Astrocyte (in vitro differentiated cells and primary cell): Measurements from ENCODE around the gene XPNPEP1. TPM values are rescaled to one million over a fixed set of nuclear protein-coding genes. Genes with fewer than 3 reads are reported as not detected.

ENCODE experiments used
- DNase-seq: peaks from one replicate; pipeline ENCODE4 v3.0.0-alpha.2; 2010; ENCODE audit warnings: low read depth
- FAIRE-seq: peaks from 2 replicates; lab custom pipeline; 2011; peaks lifted over from hg19 to GRCh38; lab: Jason Lieb, UNC
- H2AFZ ChIP-seq: 2 replicates; pipeline ENCODE4 v1.6.0; 2012; ENCODE audit warnings: low read depth, low read length, inconsistent platforms
- H3K27ac ChIP-seq: 2 replicates; pipeline ENCODE4 v1.5.1; 2011; ENCODE audit warnings: low read depth, low read length, inconsistent platforms
- H3K27me3 ChIP-seq: 2 replicates; pipeline ENCODE4 v1.6.0; 2011; ENCODE audit warnings: low read length, inconsistent platforms; ENCODE audit not compliant: insufficient read depth
- H3K36me3 ChIP-seq: 2 replicates; pipeline ENCODE4 v1.5.1; 2011; ENCODE audit warnings: low read length, inconsistent platforms; ENCODE audit not compliant: insufficient read depth
- H3K4me1 ChIP-seq: 2 replicates; pipeline ENCODE4 v1.5.1; 2011; ENCODE audit warnings: low read length, inconsistent platforms; ENCODE audit not compliant: insufficient read depth
- H3K4me2 ChIP-seq: 2 replicates; pipeline ENCODE4 v1.6.0; 2012; ENCODE audit warnings: low read length, inconsistent platforms
- H3K4me3 ChIP-seq: 2 replicates; pipeline ENCODE4 v1.5.1; 2011; ENCODE audit warnings: low read depth, mild to moderate bottlenecking, low read length, inconsistent platforms; ENCODE audit not compliant: insufficient read depth
- H3K79me2 ChIP-seq: 2 replicates; pipeline ENCODE4 v1.6.0; 2012; ENCODE audit warnings: mild to moderate bottlenecking, low read length, inconsistent platforms; ENCODE audit not compliant: insufficient read depth
- H3K9ac ChIP-seq: 2 replicates; pipeline ENCODE4 v1.6.0; 2012; ENCODE audit warnings: mild to moderate bottlenecking, low read length, inconsistent platforms
- H3K9me3 ChIP-seq: 2 replicates; pipeline ENCODE4 v1.5.1; 2012; ENCODE audit warnings: low read depth, mild to moderate bottlenecking, low read length, inconsistent platforms; ENCODE audit not compliant: insufficient read depth
- H4K20me1 ChIP-seq: 2 replicates; pipeline ENCODE4 v1.6.0; 2012; ENCODE audit warnings: low read length, inconsistent platforms; ENCODE audit not compliant: insufficient read depth
- H3K27ac Mint-ChIP-seq: one replicate; pipeline ENCODE4 v1.8.0; 2021; ENCODE audit warnings: mild to moderate bottlenecking, mixed read lengths; ENCODE audit not compliant: unreplicated experiment
- H3K27me3 Mint-ChIP-seq: one replicate; pipeline ENCODE4 v1.8.0; 2021; ENCODE audit warnings: low read depth, mixed read lengths; ENCODE audit not compliant: unreplicated experiment
- H3K36me3 Mint-ChIP-seq: one replicate; pipeline ENCODE4 v1.8.0; 2021; ENCODE audit warnings: low read depth, mixed read lengths; ENCODE audit not compliant: unreplicated experiment
- H3K4me1 Mint-ChIP-seq: one replicate; pipeline ENCODE4 v1.8.0; 2021; ENCODE audit warnings: low read depth, mixed read lengths; ENCODE audit not compliant: unreplicated experiment
- H3K4me3 Mint-ChIP-seq: one replicate; pipeline ENCODE4 v1.8.0; 2021; ENCODE audit warnings: mild to moderate bottlenecking, moderate library complexity, mixed read lengths; ENCODE audit not compliant: unreplicated experiment
- H3K9me3 Mint-ChIP-seq: one replicate; pipeline ENCODE4 v1.8.0; 2021; ENCODE audit warnings: mild to moderate bottlenecking, mixed read lengths; ENCODE audit not compliant: unreplicated experiment
- CTCF ChIP-seq: IDR thresholded peaks from 2 replicates; pipeline ENCODE4 v1.5.1; 2011; ENCODE audit warnings: low read depth, mild to moderate bottlenecking, inconsistent platforms, low read length, moderate library complexity; ENCODE audit not compliant: insufficient read depth
- EZH2 ChIP-seq: IDR thresholded peaks from 2 replicates; pipeline ENCODE4 v1.6.1; 2012; ENCODE audit warnings: mild to moderate bottlenecking, low read length, inconsistent platforms; ENCODE audit not compliant: insufficient read depth
- total RNA-seq: library from RNA; stranded (reverse); gene quantifications from 2 replicates; pipeline ENCODE4 v1.2.1, GENCODE V29; 2021

The XPNPEP1 gene
- total RNA-seq, 1 donor from 2014 or later = 100 TPM

GRCh38 chr10:109875828-109876821 lies 47.2 kb downstream of the XPNPEP1 start:
- Histone ChIP-seq H4K20me1 (no peaks in the 10 kb centered on the region), H3K9me3 (no peaks in the 10 kb centered on the region), H3K36me3 (peaks cover 40% of the 10 kb centered on the region), H3K4me1 (no peaks in the 10 kb centered on the region), H3K4me2 (no peak overlapping the region), H3K9ac (no peak overlapping the region), H3K79me2 (no peaks in the 10 kb centered on the region), H3K27me3 (no peaks in the 10 kb centered on the region), H3K4me3 (no peak overlapping the region), H3K27ac (no peak overlapping the region), H2AFZ (no peak overlapping the region)
- H3K27ac Mint-ChIP-seq = no peak overlapping the region
- no peaks in the 10 kb centered on the region for H3K9me3 Mint-ChIP-seq
- no peak overlapping the region for H3K4me3 Mint-ChIP-seq
- H3K36me3 Mint-ChIP-seq = peaks cover 31% of the 10 kb centered on the region
- FAIRE-seq (no peak), DNase-seq (no peak)
- TF ChIP-seq CTCF (no peak), EZH2 (no peak)
- no peaks in the 10 kb centered on the region for H3K27me3 Mint-ChIP-seq
- H3K4me1 Mint-ChIP-seq = no peaks in the 10 kb centered on the region

DNA sequence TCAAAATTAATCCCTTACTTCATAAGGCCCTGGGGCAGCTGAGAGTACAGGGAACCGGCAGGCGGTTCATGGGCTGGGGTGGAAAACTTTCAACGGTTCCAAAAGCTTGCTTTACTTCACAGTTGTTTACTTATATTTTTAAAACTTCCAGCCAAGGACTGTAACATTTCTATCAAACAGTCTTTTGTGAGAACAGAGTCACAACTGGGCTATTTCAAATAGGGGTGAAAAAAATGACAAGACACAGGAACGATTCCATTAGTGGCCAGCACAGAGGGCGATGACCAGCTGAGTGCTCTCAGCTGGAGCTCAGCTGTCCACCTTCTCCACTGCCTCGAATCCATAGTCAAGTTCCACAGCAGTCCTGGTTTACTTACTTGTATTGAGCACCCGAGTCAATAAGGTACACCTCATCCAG lies 48.2 kb downstream of the XPNPEP1 start:
- Mint-ChIP-seq H3K27me3 (no peaks in the 10 kb centered on the region), H3K27ac (no peak overlapping the region), H3K9me3 (no peaks in the 10 kb centered on the region), H3K4me1 (no peaks in the 10 kb centered on the region), H3K36me3 (peaks cover 28% of the 10 kb centered on the region), H3K4me3 (no peak overlapping the region)
- no peak overlapping the region for H3K9ac ChIP-seq
- H3K27me3 ChIP-seq = no peaks in the 10 kb centered on the region
- H4K20me1 ChIP-seq = no peaks in the 10 kb centered on the region
- no peaks in the 10 kb centered on the region for H3K79me2 ChIP-seq
- no peak overlapping the region for H3K4me2 ChIP-seq
- TF ChIP-seq CTCF (no peak), EZH2 (no peak)
- DNase-seq (no peak), FAIRE-seq (no peak)
- no peaks in the 10 kb centered on the region for H3K9me3 ChIP-seq
- no peak overlapping the region for H2AFZ ChIP-seq
- H3K4me3 ChIP-seq = no peak overlapping the region
- no peaks in the 10 kb centered on the region for H3K4me1 ChIP-seq
- no peak overlapping the region for H3K27ac ChIP-seq
- peaks cover 40% of the 10 kb centered on the region for H3K36me3 ChIP-seq

GRCh38 chr10:109871476-109871875 lies 51.8 kb downstream of the XPNPEP1 start:
- no peaks in the 10 kb centered on the region for H3K27me3 ChIP-seq
- no peak for TF ChIP-seq CTCF
- no peak for TF ChIP-seq EZH2
- H3K4me3 Mint-ChIP-seq = no peak overlapping the region
- DNase-seq (no peak), FAIRE-seq (no peak)
- H3K9me3 ChIP-seq = no peaks in the 10 kb centered on the region
- no peak overlapping the region for H3K4me3 ChIP-seq
- H2AFZ ChIP-seq = no peak overlapping the region
- H3K4me1 ChIP-seq = no peaks in the 10 kb centered on the region
- no peaks in the 10 kb centered on the region for H3K27me3 Mint-ChIP-seq
- no peak overlapping the region for H3K27ac ChIP-seq
- H3K4me1 Mint-ChIP-seq = no peaks in the 10 kb centered on the region
- H4K20me1 ChIP-seq = peaks cover 3% of the 10 kb centered on the region
- H3K36me3 ChIP-seq = peaks cover 49% of the 10 kb centered on the region
- H3K27ac Mint-ChIP-seq = no peak overlapping the region
- peaks cover 33% of the 10 kb centered on the region for H3K36me3 Mint-ChIP-seq
- no peak overlapping the region for H3K9ac ChIP-seq
- H3K4me2 ChIP-seq = no peak overlapping the region
- H3K9me3 Mint-ChIP-seq = no peaks in the 10 kb centered on the region
- H3K79me2 ChIP-seq = no peaks in the 10 kb centered on the region
